ENCODE data around the gene CHST9.

DNA sequence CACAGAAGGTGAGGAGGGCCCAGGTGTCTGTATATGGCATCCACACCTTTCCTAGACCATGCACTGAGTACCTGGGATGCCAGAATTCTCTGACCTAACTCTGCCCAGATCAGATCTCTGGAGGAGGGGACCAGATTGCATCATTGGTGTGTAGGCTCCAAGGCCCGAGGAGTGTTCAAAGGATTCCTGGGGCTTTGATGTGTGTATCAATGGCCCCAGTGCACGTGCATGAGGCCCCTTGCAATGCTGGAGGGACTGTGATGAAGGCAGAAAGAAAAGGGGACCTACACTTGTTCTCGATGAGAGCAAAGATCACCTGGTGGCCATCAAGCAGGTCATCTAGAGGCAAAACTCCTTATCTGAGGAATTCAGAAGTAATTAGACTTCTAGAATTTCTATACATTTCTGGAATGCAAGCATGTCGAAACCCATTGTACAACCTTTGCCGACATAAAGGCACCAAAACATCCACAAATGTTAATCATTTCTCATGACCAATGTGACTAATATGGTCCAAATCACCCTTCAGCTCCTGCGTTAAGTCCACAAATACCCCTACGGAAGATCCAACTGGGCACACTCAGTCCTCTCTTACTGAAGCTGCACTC is 123.5 kb downstream of the CHST9 start:
- TF ChIP-seq, protein P1, sequence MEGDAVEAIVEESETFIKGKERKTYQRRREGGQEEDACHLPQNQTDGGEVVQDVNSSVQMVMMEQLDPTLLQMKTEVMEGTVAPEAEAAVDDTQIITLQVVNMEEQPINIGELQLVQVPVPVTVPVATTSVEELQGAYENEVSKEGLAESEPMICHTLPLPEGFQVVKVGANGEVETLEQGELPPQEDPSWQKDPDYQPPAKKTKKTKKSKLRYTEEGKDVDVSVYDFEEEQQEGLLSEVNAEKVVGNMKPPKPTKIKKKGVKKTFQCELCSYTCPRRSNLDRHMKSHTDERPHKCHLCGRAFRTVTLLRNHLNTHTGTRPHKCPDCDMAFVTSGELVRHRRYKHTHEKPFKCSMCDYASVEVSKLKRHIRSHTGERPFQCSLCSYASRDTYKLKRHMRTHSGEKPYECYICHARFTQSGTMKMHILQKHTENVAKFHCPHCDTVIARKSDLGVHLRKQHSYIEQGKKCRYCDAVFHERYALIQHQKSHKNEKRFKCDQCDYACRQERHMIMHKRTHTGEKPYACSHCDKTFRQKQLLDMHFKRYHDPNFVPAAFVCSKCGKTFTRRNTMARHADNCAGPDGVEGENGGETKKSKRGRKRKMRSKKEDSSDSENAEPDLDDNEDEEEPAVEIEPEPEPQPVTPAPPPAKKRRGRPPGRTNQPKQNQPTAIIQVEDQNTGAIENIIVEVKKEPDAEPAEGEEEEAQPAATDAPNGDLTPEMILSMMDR (IDR thresholded peaks at IDR 0.05; ENCODE audit: low read depth, low read length) = no peak
- TF ChIP-seq EZH2phosphoT487 (IDR thresholded peaks at IDR 0.05; ENCODE audit: low read depth) = no peak

All from OCI-LY3 (cell line).